IgD-negative memory B cell (primary cell): ENCODE results near the gene AMBP. TPM values are rescaled to one million over a fixed set of nuclear protein-coding genes. Genes with fewer than 3 reads are reported as not detected.
A peak's percentile ranks its signal among the peaks of the same experiment; 100 is the strongest.

Experiments used
- H3K27ac Mint-ChIP-seq, 3 donors: one replicate each; pipeline ENCODE4 v1.8.0; 2020 to 2022; ENCODE audit warnings: mild to moderate bottlenecking in 3 of 3, mixed read lengths in 3 of 3, moderate library complexity in 1 of 3
- H3K27me3 Mint-ChIP-seq: one replicate; pipeline ENCODE4 v1.8.0; 2021; ENCODE audit warnings: mixed read lengths
- H3K36me3 Mint-ChIP-seq: one replicate; pipeline ENCODE4 v1.8.0; 2020; ENCODE audit warnings: mild to moderate bottlenecking, mixed read lengths
- H3K4me1 Mint-ChIP-seq, 3 donors: one replicate each; pipeline ENCODE4 v1.8.0; 2020 to 2022; ENCODE audit warnings: mixed read lengths in 3 of 3, mild to moderate bottlenecking in 1 of 3
- H3K4me3 Mint-ChIP-seq, 4 donors: one replicate each; pipeline ENCODE4 v1.8.0; 2020 to 2022; ENCODE audit warnings: mild to moderate bottlenecking in 4 of 4, mixed read lengths in 4 of 4, moderate library complexity in 3 of 4
- H3K9me3 Mint-ChIP-seq, 3 donors: one replicate each; pipeline ENCODE4 v1.8.0; 2020 to 2021; ENCODE audit warnings: mixed read lengths in 3 of 3, mild to moderate bottlenecking in 1 of 3
- polyA plus RNA-seq: library from polyadenylated mRNA; unstranded; fragments of 300-500 nt; fragmentation: Illumina TruSeq; gene quantifications from one replicate; pipeline ENCODE4 v1.2.3, GENCODE V29; 2021

The AMBP gene
- polyA plus RNA-seq, 1 donor from 2014 or later: not detected

GRCh38 chr9:114117996-114118830 is 40.1 kb upstream of the AMBP start:
- H3K27me3 Mint-ChIP-seq: peaks cover 18% of the 10 kb centered on the region
- no peaks in the 10 kb centered on the region for H3K4me1 Mint-ChIP-seq
- no peak overlapping the region for H3K4me3 Mint-ChIP-seq
- peaks cover 2% of the 10 kb centered on the region for H3K36me3 Mint-ChIP-seq
- peaks cover 0 to 2% (median 2%) of the 10 kb centered on the region in 3 donors for H3K9me3 Mint-ChIP-seq
- H3K27ac Mint-ChIP-seq: peak overlapping the region in 1 of 3 donors; percentile 64

GRCh38 chr9:114117614-114117995 is 39.5 kb upstream of the AMBP start:
- Mint-ChIP-seq H3K4me3 (peak overlapping the region in 1 of 4 donors; percentile 35), H3K27me3 (peaks cover 21% of the 10 kb centered on the region), H3K4me1 (peaks cover 0 to 3% (median 0%) of the 10 kb centered on the region in 3 donors), H3K9me3 (peaks cover 0 to 2% (median 2%) of the 10 kb centered on the region in 3 donors), H3K36me3 (peaks cover 2% of the 10 kb centered on the region), H3K27ac (peak overlapping the region in 1 of 3 donors; percentile 5)

GRCh38 chr9:114116126-114116747 is 38.1 kb upstream of the AMBP start:
- Mint-ChIP-seq H3K36me3 (peaks cover 2% of the 10 kb centered on the region), H3K4me1 (peaks cover 0 to 3% (median 0%) of the 10 kb centered on the region in 3 donors), H3K27ac (no peak overlapping the region), H3K4me3 (no peak overlapping the region), H3K9me3 (peaks cover 0 to 2% (median 2%) of the 10 kb centered on the region in 3 donors), H3K27me3 (peaks cover 21% of the 10 kb centered on the region)

- Mint-ChIP-seq H3K4me3 (no peak overlapping the region), H3K9me3 (peaks cover 0 to 2% (median under 1%) of the 10 kb centered on the region in 3 donors), H3K27me3 (peaks cover 21% of the 10 kb centered on the region), H3K27ac (no peak overlapping the region), H3K4me1 (peaks cover 0 to 3% (median 0%) of the 10 kb centered on the region in 3 donors), H3K36me3 (peaks cover 1% of the 10 kb centered on the region)
Observed at GRCh38 chr9:114115654-114116125, 37.6 kb upstream of the AMBP start.

- H3K9me3 Mint-ChIP-seq: peaks cover 0 to 2% (median 0%) of the 10 kb centered on the region in 3 donors
- H3K27me3 Mint-ChIP-seq: peaks cover 21% of the 10 kb centered on the region
- no peaks in the 10 kb centered on the region for H3K36me3 Mint-ChIP-seq
- H3K4me3 Mint-ChIP-seq: no peak overlapping the region
- peaks cover 0 to 3% (median 0%) of the 10 kb centered on the region in 3 donors for H3K4me1 Mint-ChIP-seq
- H3K27ac Mint-ChIP-seq: no peak overlapping the region
Observed at GRCh38 chr9:114114364-114114763, 36.3 kb upstream of the AMBP start.

- Mint-ChIP-seq H3K4me1 (peaks cover 0 to 3% (median 0%) of the 10 kb centered on the region in 3 donors), H3K36me3 (no peaks in the 10 kb centered on the region), H3K4me3 (no peak overlapping the region), H3K27me3 (peaks cover 16% of the 10 kb centered on the region), H3K9me3 (peaks cover 0 to 2% (median 0%) of the 10 kb centered on the region in 3 donors), H3K27ac (peak overlapping the region in 1 of 3 donors; percentile 48)
Observed at GRCh38 chr9:114112778-114113584, 34.9 kb upstream of the AMBP start.

GRCh38 chr9:114112325-114112724 is 34.2 kb upstream of the AMBP start:
- no peak overlapping the region for H3K27ac Mint-ChIP-seq
- peaks cover 0 to 2% (median 0%) of the 10 kb centered on the region in 3 donors for H3K9me3 Mint-ChIP-seq
- no peaks in the 10 kb centered on the region for H3K36me3 Mint-ChIP-seq
- peaks cover 0 to 5% (median 2%) of the 10 kb centered on the region in 3 donors for H3K4me1 Mint-ChIP-seq
- H3K4me3 Mint-ChIP-seq: no peak overlapping the region
- H3K27me3 Mint-ChIP-seq: peaks cover 14% of the 10 kb centered on the region

GRCh38 chr9:114110180-114110579 is 32.1 kb upstream of the AMBP start:
- Mint-ChIP-seq H3K4me3 (no peak overlapping the region), H3K4me1 (peaks cover 0 to 5% (median 2%) of the 10 kb centered on the region in 3 donors), H3K27ac (no peak overlapping the region), H3K36me3 (no peaks in the 10 kb centered on the region), H3K9me3 (peaks cover 0 to 2% (median 0%) of the 10 kb centered on the region in 3 donors), H3K27me3 (peaks cover 10% of the 10 kb centered on the region)

GRCh38 chr9:114109124-114109523 is 31.0 kb upstream of the AMBP start:
- Mint-ChIP-seq H3K9me3 (peaks cover 0 to 2% (median 0%) of the 10 kb centered on the region in 3 donors), H3K4me3 (no peak overlapping the region), H3K27ac (no peak overlapping the region), H3K4me1 (peaks cover 0 to 5% (median 2%) of the 10 kb centered on the region in 3 donors), H3K36me3 (no peaks in the 10 kb centered on the region), H3K27me3 (peaks cover 9% of the 10 kb centered on the region)

GRCh38 chr9:114108016-114108833 is 30.1 kb upstream of the AMBP start:
- Mint-ChIP-seq H3K27ac (no peak overlapping the region), H3K9me3 (no peaks in the 10 kb centered on the region), H3K27me3 (peaks cover 5% of the 10 kb centered on the region), H3K4me3 (peak overlapping the region in 1 of 4 donors; percentile 17), H3K4me1 (peaks cover 0 to 5% (median 2%) of the 10 kb centered on the region in 3 donors), H3K36me3 (no peaks in the 10 kb centered on the region)

- peaks cover 2% of the 10 kb centered on the region for H3K27me3 Mint-ChIP-seq
- peaks cover 0 to 2% (median 2%) of the 10 kb centered on the region in 3 donors for H3K4me1 Mint-ChIP-seq
- peaks cover 0 to 3% (median 3%) of the 10 kb centered on the region in 3 donors for H3K9me3 Mint-ChIP-seq
- H3K36me3 Mint-ChIP-seq: no peaks in the 10 kb centered on the region
- no peak overlapping the region for H3K4me3 Mint-ChIP-seq
- no peak overlapping the region for H3K27ac Mint-ChIP-seq
Observed at GRCh38 chr9:114107286-114108001, 29.3 kb upstream of the AMBP start.

- Mint-ChIP-seq H3K27me3 (peaks cover 4% of the 10 kb centered on the region), H3K9me3 (peaks cover 3 to 10% (median 7%) of the 10 kb centered on the region in 3 donors), H3K36me3 (no peaks in the 10 kb centered on the region), H3K4me3 (no peak overlapping the region), H3K27ac (no peak overlapping the region), H3K4me1 (peaks cover 0 to 2% (median 2%) of the 10 kb centered on the region in 3 donors)
Observed at GRCh38 chr9:114105236-114105635, 27.1 kb upstream of the AMBP start.

- H3K27ac Mint-ChIP-seq: no peak overlapping the region
- peaks cover 5 to 10% (median 7%) of the 10 kb centered on the region in 3 donors for H3K9me3 Mint-ChIP-seq
- H3K4me1 Mint-ChIP-seq: peaks cover 0 to 4% (median 1%) of the 10 kb centered on the region in 3 donors
- H3K27me3 Mint-ChIP-seq: peaks cover 8% of the 10 kb centered on the region
- H3K4me3 Mint-ChIP-seq: no peak overlapping the region
- no peaks in the 10 kb centered on the region for H3K36me3 Mint-ChIP-seq
Observed at GRCh38 chr9:114102484-114102883, 24.4 kb upstream of the AMBP start.
